HUES48 (cell line): ENCODE measurements around the gene PPP1R10.

Experiments
- H3K27ac ChIP-seq: one replicate; pipeline ENCODE4 v1.7.0; 2013; ENCODE audit warnings: low read depth, low read length, inconsistent platforms
- H3K27me3 ChIP-seq: 2 replicates; pipeline ENCODE4 v1.6.1; 2013; ENCODE audit warnings: mild to moderate bottlenecking, low read length; ENCODE audit not compliant: control insufficient read depth, insufficient read depth
- H3K36me3 ChIP-seq: 2 replicates; pipeline ENCODE4 v1.6.1; 2013; ENCODE audit warnings: low read length; ENCODE audit not compliant: control insufficient read depth, insufficient read depth
- H3K4me1 ChIP-seq: 2 replicates; pipeline ENCODE4 v1.6.1; 2013; ENCODE audit warnings: mild to moderate bottlenecking, low read length; ENCODE audit not compliant: control insufficient read depth, insufficient read depth
- H3K4me3 ChIP-seq: 2 replicates; pipeline ENCODE4 v1.5.1; 2013; ENCODE audit warnings: mild to moderate bottlenecking, low read depth, low read length
- H3K9ac ChIP-seq: 2 replicates; pipeline ENCODE4 v1.6.1; 2013; ENCODE audit warnings: mild to moderate bottlenecking, low read depth, low read length, moderate library complexity
- H3K9me3 ChIP-seq: 2 replicates; pipeline ENCODE4 v1.6.1; 2013; ENCODE audit warnings: low read length; ENCODE audit not compliant: control insufficient read depth, insufficient read depth

Gene PPP1R10

DNA sequence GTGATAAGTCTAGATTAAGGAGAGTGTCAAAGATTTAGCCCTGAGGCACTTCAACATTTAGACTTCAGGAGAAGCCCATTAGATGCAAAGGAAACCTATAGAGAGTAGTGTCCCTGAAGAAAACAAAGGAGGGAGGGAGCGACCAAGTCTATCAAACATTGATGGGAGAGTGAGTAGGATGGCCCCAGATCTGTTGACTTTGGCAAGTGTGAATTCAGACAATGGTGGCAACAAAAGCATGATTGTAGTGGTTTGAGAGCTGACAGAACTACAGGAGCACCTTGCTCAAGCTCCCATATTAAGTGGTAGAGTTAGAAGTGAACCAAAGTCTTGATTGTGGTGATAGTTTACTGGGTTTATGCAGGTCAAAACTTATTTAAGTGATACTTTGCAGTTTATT, 46.8 kb downstream of the PPP1R10 start:
- no peaks in the 10 kb centered on the region for H3K9me3 ChIP-seq
- peaks cover 21% of the 10 kb centered on the region for H3K36me3 ChIP-seq
- H3K4me3 ChIP-seq = peak overlapping the region; percentile 94
- peaks cover 9% of the 10 kb centered on the region for H3K4me1 ChIP-seq
- no peak overlapping the region for H3K27ac ChIP-seq
- 0 out of 2 replicates have a peak overlapping the region, but pooled peaks have one; percentile 39 for H3K9ac ChIP-seq
- H3K27me3 ChIP-seq = no peaks in the 10 kb centered on the region

DNA sequence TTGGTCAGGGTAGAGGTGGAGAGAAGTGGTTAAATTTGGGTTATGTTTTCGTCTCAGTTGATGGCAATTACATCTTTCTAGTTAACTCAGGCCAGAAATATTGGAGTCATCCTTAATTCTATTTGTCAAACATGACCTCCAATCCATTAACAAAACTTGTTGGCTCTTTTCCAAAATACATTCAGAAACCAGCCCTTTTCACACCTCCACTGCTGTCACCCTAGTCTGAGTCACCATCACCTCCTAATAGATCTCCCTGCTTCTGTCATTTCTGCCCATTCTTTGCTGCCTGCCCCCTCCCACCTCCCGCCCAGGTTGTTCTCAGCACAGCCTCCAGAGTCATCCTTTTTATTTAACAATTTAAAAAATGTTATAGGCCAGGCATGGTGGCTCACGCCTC, 48.8 kb downstream of the PPP1R10 start:
- no peak overlapping the region for H3K27ac ChIP-seq
- peaks cover 9% of the 10 kb centered on the region for H3K36me3 ChIP-seq
- H3K27me3 ChIP-seq = no peaks in the 10 kb centered on the region
- peaks cover 9% of the 10 kb centered on the region for H3K4me1 ChIP-seq
- no peak overlapping the region for H3K4me3 ChIP-seq
- no peak overlapping the region for H3K9ac ChIP-seq
- H3K9me3 ChIP-seq = no peaks in the 10 kb centered on the region

DNA sequence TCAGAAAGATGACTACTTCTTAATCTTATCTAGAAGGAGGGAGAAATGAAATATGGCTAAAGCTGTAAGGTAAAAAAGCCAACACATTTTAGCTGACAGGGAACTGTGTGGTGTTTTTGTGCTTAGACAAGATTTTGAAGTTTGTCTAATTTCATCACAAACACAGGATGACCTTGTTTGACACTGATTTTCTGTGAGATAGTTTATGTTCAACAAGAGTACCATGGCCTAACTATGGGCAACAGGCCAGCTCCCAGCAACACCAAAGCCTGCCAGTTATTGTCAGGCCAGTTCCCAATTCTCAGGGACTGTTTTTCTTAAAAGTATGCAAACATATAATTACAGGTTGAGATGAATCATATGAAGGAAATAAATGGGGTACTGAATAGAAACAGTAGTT, 51.3 kb downstream of the PPP1R10 start:
- H3K9me3 ChIP-seq = no peaks in the 10 kb centered on the region
- no peak overlapping the region for H3K9ac ChIP-seq
- H3K27ac ChIP-seq = no peak overlapping the region
- peaks cover 25% of the 10 kb centered on the region for H3K36me3 ChIP-seq
- no peak overlapping the region for H3K4me3 ChIP-seq
- H3K4me1 ChIP-seq = peaks cover 4% of the 10 kb centered on the region; the same call in 1 of the 2 replicates
- H3K27me3 ChIP-seq = no peaks in the 10 kb centered on the region

DNA sequence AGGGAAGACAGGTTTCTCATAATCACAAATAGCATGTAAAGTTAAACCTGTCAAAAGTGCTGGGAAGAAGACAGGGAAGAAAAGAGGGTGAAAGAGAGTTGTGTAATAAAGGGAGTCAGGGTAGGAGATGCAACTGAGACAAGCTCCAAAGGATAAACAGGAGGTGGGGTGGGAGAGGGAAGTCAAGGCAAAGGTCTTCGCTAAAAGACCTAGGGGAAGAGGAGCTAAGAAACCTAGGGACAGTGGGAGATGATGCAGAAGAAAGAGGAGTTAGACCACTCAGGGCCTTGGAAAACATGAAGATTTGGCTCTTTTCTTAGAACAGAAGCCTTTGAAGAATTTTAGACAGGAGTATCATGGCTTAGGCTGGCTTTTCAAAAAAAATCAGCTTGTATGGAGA, 52.9 kb downstream of the PPP1R10 start:
- Histone ChIP-seq H3K27ac (no peak overlapping the region), H3K36me3 (peaks cover 28% of the 10 kb centered on the region), H3K9me3 (no peaks in the 10 kb centered on the region)

DNA sequence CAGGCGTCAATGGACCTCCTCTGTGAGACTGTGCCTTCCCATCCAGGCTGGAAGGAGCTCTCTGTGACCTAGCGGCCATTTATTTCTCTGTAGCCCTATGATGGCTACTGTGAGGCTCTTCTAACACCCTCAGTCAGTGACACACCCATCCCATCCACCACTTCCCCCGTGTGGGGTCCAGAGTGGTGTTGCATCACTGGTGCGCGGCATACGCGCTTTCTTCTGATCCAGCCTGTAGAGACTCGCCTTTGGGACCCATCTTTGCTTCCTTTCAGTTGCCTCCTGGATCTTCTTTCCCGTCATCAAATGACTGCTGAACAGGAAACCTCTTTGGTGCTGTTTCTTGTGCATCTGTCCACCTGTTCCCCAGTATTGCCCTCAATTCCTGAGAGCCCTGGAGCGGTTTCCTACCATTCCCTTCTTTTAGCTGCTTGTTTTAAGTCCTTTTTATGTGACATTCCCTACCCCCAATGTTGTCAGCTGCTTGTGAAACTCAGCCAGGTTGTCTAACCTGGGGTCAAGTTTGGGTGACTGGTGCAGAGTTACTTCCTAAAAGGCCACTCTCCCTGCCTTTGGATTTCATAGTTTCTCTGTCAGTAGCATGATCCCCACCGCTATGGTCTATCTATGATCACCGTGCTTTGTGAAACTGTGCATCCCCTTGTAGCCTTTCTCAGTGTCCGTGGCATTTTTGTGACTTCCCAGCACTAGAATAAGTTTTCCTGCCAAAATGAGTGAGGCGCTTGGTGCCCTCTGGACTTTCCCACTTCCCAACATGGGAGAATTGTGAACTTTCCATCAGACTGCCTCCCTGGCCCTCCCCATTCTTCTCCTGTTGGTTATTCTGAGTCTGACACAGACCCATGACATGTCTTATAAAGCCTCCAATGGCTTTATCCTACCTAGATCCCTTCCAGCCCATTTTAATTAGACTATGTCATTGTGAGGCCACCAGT, 54.3 kb downstream of the PPP1R10 start:
- no peak overlapping the region for H3K4me3 ChIP-seq

More for the DNA sequence above, 52.9 kb downstream of the PPP1R10 start:
- Histone ChIP-seq H3K9ac (no peak overlapping the region), H3K4me3 (no peak overlapping the region), H3K27me3 (no peaks in the 10 kb centered on the region), H3K4me1 (no peaks in the 10 kb centered on the region)

DNA sequence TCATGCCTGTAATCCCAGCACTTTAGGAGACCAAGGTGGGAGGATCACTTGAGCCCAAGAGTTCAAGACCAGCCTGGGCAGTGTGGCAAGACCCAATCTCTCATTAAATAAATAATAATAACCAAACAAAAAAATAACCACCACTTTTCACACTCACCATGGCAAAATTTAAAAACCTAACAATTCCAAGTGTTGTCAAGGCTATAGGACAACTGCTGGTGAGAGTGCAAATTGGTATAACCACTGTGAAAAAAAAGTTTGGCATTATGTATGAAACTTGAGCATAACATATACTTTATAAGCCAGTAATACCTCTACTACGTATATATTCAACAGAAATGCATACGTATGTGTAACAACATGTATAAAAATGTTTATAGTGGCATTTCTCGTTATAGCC, 56.1 kb downstream of the PPP1R10 start:
- H3K27me3 ChIP-seq = no peaks in the 10 kb centered on the region
- H3K9me3 ChIP-seq = no peaks in the 10 kb centered on the region
- 0 out of 2 replicates have a peak, but pooled peaks cover 5% of the 10 kb centered on the region for H3K4me1 ChIP-seq
- H3K27ac ChIP-seq = no peak overlapping the region
- H3K4me3 ChIP-seq = no peak overlapping the region
- peaks cover 34% of the 10 kb centered on the region for H3K36me3 ChIP-seq
- no peak overlapping the region for H3K9ac ChIP-seq

More for the DNA sequence above, 54.3 kb downstream of the PPP1R10 start:
- Histone ChIP-seq H3K36me3 (peaks cover 34% of the 10 kb centered on the region), H3K27me3 (no peaks in the 10 kb centered on the region), H3K27ac (no peak overlapping the region), H3K9ac (no peak overlapping the region), H3K4me1 (0 out of 2 replicates have a peak, but pooled peaks cover 5% of the 10 kb centered on the region), H3K9me3 (no peaks in the 10 kb centered on the region)

DNA sequence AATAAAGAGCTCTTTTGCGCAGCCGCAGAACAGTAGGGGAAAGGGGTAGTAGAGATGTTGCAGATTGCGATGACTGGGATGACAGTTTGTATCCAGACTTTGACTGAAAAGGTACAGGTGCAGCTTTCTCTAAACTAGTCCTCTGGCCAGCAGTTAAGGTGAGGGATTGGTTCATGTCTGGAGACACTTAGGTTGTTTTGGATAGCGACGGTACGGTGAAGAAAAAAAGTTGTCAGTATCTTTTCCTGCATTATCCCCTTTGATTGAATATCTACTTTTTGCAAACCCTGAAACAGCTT, 59.4 kb downstream of the PPP1R10 start:
- Histone ChIP-seq H3K27ac (peak overlapping the region; percentile 97), H3K36me3 (peaks cover 45% of the 10 kb centered on the region), H3K9ac (peak overlapping the region; percentile 89), H3K4me1 (0 out of 2 replicates have a peak, but pooled peaks cover 5% of the 10 kb centered on the region), H3K4me3 (peak overlapping the region; percentile 97), H3K27me3 (no peaks in the 10 kb centered on the region), H3K9me3 (no peaks in the 10 kb centered on the region)

DNA sequence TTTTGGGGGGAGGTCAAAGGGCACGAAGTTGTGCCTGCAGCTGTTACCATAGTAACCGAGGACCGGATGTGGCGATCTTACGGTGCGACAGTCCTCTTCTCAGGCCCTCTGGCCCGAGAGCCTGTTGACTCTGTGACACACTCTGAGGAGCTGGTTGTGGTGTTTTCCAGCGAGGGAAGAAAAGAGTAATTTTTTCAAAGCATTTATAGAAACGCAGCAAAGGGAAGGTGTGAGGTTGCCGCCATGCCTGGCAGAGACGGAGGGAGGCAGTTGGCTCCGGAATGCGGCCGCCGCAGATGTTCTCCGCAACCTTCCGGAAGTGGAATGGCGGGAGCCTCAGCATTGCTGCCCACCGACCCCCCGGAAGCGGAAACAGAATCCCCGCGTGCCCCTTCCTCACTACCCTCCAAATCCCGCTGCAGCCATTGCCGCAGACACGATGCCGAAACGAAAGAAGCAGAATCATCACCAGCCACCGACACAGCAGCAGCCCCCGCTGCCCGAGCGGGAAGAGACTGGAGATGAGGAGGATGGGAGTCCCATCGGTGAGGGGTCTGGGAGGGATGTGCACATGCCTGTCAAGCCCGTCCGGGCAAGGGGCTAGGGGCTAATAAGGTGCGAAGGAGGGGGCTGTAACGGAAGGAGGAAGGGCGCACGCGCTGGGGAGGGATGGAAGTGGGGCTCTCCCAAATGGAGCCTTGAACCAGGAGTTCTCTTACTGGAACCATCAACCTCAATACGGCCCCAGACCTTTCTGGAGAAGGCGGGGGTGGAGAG, 59.9 kb downstream of the PPP1R10 start, which contains the start of gene PRR3:
PRR3 (plus strand) TSS at position 390 of the 777 bp plus-strand sequence; CDS start at position 440, 50 bp downstream.
- peak within 1 kb of the TSS; percentile 97 for H3K4me3 ChIP-seq
- no peaks in the 10 kb centered on the region for H3K27me3 ChIP-seq
- peak within 1 kb of the TSS; percentile 97 for H3K27ac ChIP-seq
- 0 out of 2 replicates have a peak, but pooled peaks cover 5% of the 10 kb centered on the region for H3K4me1 ChIP-seq
- H3K36me3 ChIP-seq = peaks cover 45% of the 10 kb centered on the region
- H3K9me3 ChIP-seq = no peaks in the 10 kb centered on the region
- H3K9ac ChIP-seq = peak within 1 kb of the TSS; percentile 89

DNA sequence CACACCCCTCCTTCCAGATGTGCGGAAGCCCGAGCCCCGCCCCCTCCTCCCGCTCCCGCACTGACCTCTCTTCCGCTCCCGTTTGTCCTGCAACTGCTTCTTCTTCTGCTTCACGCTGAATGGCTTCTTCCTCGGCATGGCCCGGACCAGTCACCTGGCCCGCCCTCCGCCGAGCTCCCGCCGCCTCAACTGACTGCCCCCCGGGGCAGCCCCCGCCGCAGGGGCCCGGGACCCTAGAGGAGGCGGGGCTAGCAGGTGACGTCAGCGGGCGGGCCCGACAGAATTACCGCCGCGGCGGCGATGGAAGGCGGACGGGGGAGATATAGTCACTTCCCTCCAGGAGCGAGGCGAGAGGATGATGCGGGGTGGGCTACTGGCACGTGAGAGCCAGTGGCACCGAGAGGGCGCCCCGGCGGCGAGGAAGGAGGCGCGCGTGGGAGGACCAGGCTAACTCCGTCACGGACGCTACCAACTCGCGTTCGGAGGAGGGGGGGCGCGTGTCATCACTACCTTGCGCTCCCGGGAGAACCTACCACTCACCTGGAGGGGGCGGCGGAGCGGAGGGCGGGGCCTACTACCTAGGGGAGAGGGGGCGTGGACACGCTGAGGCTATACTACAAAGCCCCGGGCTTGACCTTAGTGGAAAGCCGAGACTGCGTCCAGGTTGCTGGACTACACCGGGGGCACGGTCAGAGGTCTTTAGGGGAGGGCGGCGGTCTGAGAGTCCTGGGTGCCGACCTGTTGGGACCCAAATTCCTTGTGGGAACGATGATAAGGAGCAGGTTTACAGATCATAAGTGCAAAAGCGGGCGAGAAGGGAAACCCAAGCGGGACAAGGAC, 60.8 kb downstream of the PPP1R10 start, which contains the start of gene GNL1:
GNL1 (minus strand) TSS at position 424 of the 840 bp plus-strand sequence; CDS start at position 138, 286 bp downstream.
- Histone ChIP-seq H3K9me3 (no peaks in the 10 kb centered on the region), H3K4me1 (0 out of 2 replicates have a peak, but pooled peaks cover 5% of the 10 kb centered on the region), H3K4me3 (peak within 1 kb of the TSS; percentile 97), H3K27ac (peak within 1 kb of the TSS; percentile 97), H3K9ac (peak within 1 kb of the TSS; percentile 89), H3K36me3 (peaks cover 45% of the 10 kb centered on the region), H3K27me3 (no peaks in the 10 kb centered on the region)

DNA sequence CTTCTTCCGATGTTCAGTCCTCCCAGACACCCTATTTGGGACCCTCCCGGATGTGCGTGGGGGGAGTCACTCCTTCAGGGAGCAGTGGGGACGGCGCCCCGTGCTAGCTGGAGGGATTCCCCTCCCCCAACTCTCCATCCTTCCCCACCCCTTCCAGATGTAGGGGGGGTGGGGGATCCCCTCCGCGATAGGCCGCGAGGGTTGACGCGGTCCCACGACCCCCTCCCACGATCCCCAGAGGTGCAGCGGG, 61.3 kb downstream of the PPP1R10 start:
- Histone ChIP-seq H3K27me3 (no peaks in the 10 kb centered on the region), H3K36me3 (peaks cover 47% of the 10 kb centered on the region)

More for the DNA sequence above, 61.3 kb downstream of the PPP1R10 start:
- peak overlapping the region; percentile 97 for H3K4me3 ChIP-seq
- 0 out of 2 replicates have a peak, but pooled peaks cover 5% of the 10 kb centered on the region for H3K4me1 ChIP-seq
- no peaks in the 10 kb centered on the region for H3K9me3 ChIP-seq
- H3K9ac ChIP-seq = peak overlapping the region; percentile 89
- H3K27ac ChIP-seq = peak overlapping the region; percentile 97
